GM19324 (cell line): ENCODE measurements around the gene DENND4C.
"Not testable (repeated sequence)": the region's sequence is repeated elsewhere in the genome, so short reads cannot be mapped to it uniquely, and the experiment has no call there.

Experiments used
- ATAC-seq: cut with Tn5 transposase; IDR thresholded peaks from one replicate; pipeline ENCODE4 v1.9.1; 2021; ENCODE audit warnings: mild to moderate bottlenecking, moderate library complexity; ENCODE audit not compliant: unreplicated experiment, low FRiP score

Gene DENND4C

DNA sequence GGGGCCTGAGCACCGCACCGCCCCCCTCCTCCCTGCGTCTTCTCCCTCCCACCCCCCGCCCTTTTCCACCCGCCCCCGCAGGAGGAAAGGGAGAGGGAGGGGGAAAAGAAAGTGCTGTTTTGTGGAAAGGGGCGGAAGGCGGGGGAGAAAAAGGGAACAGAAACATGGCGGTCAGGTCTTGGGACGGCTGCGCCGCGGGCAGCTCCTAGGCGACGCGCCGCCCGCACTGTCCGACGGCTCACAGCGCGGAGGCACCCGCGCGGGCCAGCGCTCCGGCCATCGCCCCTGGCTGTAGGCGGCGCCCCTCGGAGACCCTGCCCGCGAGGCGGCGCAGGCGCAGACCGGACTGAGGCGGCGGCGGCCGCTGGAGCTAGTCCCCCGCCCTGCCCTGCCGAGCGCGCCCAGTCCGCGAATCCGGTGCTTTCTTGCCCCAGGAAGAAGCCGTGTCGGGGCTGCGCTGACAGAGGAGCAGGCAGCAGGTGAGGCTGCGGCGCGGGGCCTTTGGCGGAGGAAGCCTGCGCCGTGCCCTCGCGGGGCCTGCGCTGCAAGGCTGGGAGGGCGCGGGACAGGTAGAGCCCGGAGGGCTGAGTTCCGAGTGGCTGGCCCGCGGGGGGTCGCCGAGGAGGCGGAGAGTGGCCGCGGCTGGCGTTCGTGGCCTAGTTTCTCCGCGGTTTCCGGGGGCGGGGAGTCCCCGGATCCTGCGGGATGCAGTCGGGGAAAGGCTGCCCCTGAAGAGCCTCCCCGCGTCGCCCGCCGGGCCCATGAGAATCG lies at the start of gene DENND4C:
TSS of gene DENND4C (plus strand) at position 339 of the 771 bp plus-strand sequence. CDS start 45,482 bp downstream, outside the sequence.
- peak; percentile 82 for ATAC-seq

DNA sequence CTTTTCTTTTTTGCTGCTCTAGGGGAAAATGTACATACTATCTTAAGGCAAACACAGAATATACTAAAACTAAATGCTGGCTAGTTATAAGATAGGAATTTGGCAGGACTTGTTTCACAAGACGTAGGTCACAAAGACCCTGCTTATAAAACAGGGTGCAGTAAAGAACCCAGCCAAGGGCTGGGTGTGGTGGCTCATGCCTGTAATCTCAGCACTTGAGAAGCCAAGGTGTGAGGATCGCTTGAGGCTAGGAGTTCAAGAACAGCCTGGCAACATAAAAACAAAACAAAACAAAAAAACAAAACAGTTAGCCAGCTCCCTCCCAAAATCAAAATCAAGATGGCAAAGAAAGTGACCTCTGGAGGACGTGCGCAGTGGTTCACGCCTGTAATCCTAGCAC lies 49.5 kb upstream of the DENND4C start:
- ATAC-seq = no peak

- no peak for ATAC-seq
These were observed 48.9 kb upstream of the DENND4C start for GRCh38 chr9:19181561-19181960.

GRCh38 chr9:19184144-19184917 lies 46.2 kb upstream of the DENND4C start:
- ATAC-seq = peak; percentile 95

DNA sequence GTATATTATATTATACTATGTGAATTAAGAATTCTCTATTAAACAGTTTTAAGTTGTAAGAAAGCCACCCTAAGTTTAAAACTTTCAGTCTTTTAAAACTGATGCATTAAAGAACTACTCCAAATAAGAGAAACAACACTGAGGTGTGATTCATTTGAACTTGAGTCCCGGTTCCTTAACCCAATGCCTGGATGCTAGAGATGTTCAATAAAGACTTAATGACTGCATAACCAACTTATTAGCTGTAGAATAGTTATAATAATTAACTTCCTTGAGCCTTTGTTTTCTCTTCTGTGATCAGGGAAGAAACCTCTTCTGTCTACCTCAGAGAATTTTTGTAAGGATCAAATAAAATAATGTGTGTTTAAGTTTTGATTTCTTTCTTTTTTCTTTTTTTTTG lies 45.3 kb upstream of the DENND4C start:
- ATAC-seq = no peak

DNA sequence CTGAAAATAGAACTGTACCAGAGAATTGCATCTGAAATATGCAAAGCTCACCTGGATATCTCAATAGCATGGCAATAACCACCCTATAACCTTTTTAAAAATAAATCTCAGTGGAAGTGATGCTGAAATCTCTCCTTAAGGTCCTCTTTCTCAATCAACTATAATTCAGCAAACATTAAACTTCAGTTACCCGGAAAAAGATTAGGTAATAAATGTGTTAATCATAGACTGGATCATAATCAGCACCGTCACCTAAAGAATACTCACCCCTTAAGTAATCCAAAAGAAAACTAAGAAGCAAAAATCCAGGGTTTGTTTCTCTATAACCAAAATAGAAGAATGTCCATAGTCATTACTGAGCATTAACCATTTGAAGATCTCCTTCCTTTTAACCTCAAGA lies 44.3 kb upstream of the DENND4C start:
- ATAC-seq = no peak

DNA sequence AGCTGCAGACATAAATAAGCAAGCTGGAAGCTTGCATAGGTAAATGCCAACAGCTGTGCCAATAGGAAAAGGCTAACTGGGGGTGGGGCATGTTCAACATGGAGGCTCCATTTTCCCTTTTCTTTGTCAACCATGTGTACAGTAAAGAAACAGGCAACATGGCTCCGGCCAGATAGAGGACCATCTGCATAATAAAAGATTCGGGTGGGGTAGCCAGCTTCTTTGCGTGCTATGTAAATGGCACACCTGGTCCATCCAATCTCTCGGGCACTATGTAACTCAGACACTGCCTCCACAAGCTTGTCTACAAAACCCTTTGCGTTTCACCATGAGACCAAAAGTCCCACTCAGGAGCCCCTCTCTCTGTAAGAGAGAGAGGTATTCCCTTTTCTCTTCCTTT lies 41.7 kb upstream of the DENND4C start:
- no peak for ATAC-seq

DNA sequence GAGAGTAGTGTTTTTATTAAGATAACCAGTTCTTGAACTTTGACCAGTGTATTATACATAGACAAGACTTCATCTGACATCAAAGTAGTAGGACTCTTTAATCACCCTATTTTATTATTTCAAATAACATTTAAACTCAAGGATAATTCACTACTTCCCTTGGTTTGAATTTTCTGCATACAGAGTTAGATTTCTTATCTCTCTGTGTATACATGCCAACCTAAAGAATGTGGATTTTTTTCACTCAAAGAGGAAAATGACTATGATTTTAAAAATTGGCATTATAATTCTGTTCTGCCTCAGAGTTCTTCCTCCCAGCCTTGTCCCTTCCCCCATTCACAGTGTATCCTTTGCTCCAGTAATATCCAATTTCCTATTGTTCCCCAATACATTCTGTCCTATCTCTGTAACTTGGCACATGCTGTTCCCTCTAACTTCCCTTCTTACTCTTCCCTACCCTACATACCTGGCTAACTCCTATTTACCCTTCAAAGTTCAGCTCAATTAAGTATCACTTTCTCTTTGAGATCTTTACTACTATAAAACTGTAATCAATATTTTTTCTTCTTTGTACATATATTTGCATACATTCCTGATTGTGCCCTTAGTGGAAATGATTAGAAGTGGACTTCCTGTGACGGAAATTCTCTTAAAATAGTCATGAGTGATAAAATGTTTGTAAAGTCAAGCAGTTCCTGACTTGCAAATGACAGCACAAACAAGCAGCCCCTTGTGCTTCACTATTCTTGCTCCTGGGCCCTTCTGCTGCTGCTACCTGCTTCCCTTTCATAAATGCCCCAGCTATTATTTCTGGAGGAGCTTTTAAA lies 38.1 kb upstream of the DENND4C start:
- ATAC-seq = no peak

DNA sequence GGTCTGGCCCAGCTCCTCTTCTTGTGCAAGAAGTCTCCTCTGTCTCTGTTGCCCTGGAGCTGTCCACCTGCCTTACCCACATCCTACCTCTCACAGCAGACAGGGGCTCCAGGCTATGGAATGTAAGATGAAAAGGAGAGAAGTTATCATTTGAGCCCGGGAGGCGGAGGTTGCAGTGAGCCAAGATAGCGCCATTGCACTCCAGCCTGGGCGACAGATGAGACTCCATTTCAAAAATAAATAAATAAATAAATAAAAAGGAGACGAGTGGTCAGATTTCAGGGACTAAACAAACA lies 37.5 kb upstream of the DENND4C start:
- no peak for ATAC-seq

DNA sequence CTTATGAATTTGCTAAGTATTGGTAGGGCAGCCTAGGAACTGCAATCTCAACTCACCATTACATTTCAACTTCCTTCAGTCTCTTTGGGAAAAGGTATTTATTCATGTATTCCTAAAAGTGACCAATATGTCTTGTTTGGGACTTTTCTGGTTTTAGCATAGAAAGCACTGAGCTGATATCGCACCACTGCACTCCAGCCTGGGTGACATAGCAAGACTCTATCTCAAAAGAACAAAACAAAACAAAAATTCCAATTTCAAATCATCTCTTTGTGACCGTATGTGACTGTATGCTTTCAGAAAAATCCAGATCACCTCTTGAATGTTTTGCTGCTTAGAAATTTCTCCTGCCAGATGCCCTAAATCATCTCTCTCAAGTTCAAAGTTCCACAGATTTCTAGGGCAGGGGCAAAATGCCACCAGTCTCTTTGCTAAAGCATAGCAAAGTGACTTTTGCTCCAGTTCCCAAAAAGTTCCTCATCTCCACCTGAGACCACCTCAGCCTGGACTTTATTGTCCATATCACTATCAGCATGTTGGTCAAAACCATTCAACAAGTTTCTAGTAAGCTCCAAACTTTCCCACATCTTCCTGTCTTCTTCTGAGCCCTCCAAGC lies 37.0 kb upstream of the DENND4C start:
- not testable (repeated sequence) for ATAC-seq

DNA sequence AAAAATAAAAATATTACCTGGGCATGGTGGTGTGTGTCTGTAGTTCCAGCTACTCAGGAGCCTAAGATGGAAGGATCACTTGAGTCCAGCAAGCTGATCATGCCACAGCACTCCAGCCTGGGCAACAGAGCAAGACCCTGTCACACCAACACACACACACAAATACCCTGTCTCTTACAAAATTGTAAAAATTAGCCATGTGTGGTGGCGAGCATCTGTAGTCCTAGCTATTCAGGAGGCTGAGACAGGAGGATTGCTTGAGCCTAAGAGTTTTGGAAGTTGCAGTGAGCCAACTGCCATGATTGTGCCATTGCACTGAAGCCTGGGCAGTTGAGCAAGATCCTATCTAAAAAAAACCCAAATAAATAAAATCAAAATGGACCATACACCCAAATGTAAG lies 32.1 kb upstream of the DENND4C start:
- no peak for ATAC-seq

DNA sequence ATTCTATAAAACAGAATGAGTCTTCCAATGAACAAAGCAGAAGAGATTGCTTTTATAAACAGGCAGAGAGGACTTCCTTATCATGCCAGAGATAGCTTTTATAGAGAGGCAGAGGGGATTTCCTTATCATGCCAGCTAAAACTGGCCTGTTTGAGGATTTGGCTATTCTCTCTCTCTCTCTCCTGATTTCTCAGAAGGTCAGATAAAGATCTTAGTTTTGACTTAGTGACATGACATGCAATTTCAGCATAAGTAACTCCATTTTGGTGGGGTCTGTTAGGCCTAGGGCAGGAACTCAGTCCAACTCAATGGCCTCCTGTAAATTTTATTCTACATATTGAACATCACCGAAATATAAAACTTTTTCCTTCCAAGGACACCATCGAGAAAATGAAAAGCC lies 31.5 kb upstream of the DENND4C start:
- no peak for ATAC-seq

- no peak for ATAC-seq
These were observed 30.3 kb upstream of the DENND4C start for GRCh38 chr9:19200229-19200628.

GRCh38 chr9:19201899-19202891 lies 28.3 kb upstream of the DENND4C start:
- no peak for ATAC-seq

GRCh38 chr9:19203058-19203457 lies 27.4 kb upstream of the DENND4C start:
- ATAC-seq = no peak

- no peak for ATAC-seq
These were observed 21.8 kb upstream of the DENND4C start for GRCh38 chr9:19208653-19209052.

GRCh38 chr9:19209188-19209587 lies 21.3 kb upstream of the DENND4C start:
- no peak for ATAC-seq

GRCh38 chr9:19213823-19214222 lies 16.7 kb upstream of the DENND4C start:
- no peak for ATAC-seq

DNA sequence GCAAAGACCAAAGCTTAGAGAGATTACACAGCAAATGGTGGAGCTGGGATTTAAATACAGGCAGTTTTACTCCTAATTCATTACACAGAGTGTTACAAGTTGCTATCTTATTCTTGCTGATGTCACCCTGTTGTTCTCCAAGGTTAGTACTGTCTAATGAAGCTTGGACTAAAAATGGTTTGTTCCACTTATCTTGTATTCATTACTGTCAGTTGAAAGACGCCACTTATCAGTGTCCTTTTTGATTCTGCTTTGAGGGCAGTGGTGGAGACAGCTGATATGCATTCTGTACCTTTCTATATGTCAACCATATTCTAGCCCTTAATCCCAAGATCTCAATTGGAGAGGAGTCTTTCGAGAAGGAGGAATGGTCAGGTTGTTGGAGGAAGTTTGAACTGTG lies 14.0 kb upstream of the DENND4C start:
- no peak for ATAC-seq

DNA sequence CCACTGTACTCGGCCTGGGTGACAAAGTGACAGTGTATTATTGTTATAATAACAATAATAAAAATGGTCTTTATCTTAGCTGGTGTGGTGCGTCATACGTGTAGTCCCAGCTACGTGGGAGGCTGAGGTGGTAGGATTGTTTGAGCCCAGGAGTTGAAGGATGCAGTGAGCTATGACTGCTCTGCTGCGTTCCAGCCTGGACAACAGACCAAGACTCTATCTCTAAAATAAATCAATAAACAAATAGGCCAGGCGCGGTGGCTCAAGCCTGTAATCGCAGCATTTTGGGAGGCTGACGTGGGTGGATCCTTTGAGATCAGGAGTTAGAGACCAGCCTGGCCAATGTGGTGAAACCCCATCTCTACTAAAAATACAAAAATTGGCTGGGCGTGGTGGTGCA lies 9.2 kb upstream of the DENND4C start:
- ATAC-seq = no peak
